H9 (cell line): ENCODE data around the gene CNBD2. TPM values are rescaled to one million over a fixed set of nuclear protein-coding genes. Genes with fewer than 3 reads are reported as not detected.

Source experiments
- DNase-seq: peaks from one replicate; pipeline ENCODE4 v3.0.0-alpha.2; 2017
- H2AFZ ChIP-seq: one replicate; pipeline ENCODE4 v1.6.1; 2013; ENCODE audit warnings: mild to moderate bottlenecking, low read length, control low read depth, moderate library complexity
- H2AK5ac ChIP-seq: 2 replicates; pipeline ENCODE4 v1.6.1; 2013; ENCODE audit warnings: low read length, control low read depth, mixed read lengths; ENCODE audit not compliant: insufficient read length
- H2BK120ac ChIP-seq: one replicate; pipeline ENCODE4 v1.6.1; 2013; ENCODE audit warnings: low read depth, mild to moderate bottlenecking, low read length, control low read depth, inconsistent platforms; ENCODE audit not compliant: poor library complexity, severe bottlenecking
- H2BK12ac ChIP-seq: 2 replicates; pipeline ENCODE4 v1.6.1; 2013; ENCODE audit warnings: low read length, control low read depth, mixed read lengths, low read depth; ENCODE audit not compliant: insufficient read length
- H2BK15ac ChIP-seq: 2 replicates; pipeline ENCODE4 v1.6.1; 2013; ENCODE audit warnings: low read depth, low read length, control low read depth
- H2BK20ac ChIP-seq: one replicate; pipeline ENCODE4 v1.6.1; 2013; ENCODE audit warnings: low read depth, mild to moderate bottlenecking, low read length, control low read depth, inconsistent platforms; ENCODE audit not compliant: poor library complexity, severe bottlenecking
- H2BK5ac ChIP-seq: 2 replicates; pipeline ENCODE4 v1.6.1; 2013; ENCODE audit warnings: low read length, control low read depth, mixed read lengths; ENCODE audit not compliant: insufficient read length
- H3K14ac ChIP-seq: 2 replicates; pipeline ENCODE4 v1.6.1; 2013; ENCODE audit warnings: low read length, control low read depth; ENCODE audit not compliant: insufficient read depth
- H3K18ac ChIP-seq: 2 replicates; pipeline ENCODE4 v1.6.1; 2013; ENCODE audit warnings: low read depth, mild to moderate bottlenecking, mixed read lengths, low read length, control low read depth; ENCODE audit not compliant: insufficient read length
- H3K23ac ChIP-seq: 2 replicates; pipeline ENCODE4 v1.6.1; 2013; ENCODE audit warnings: low read length, control low read depth, mixed read lengths, low read depth; ENCODE audit not compliant: insufficient read length
- H3K23me2 ChIP-seq: 2 replicates; pipeline ENCODE4 v1.6.1; 2013; ENCODE audit warnings: low read depth, mild to moderate bottlenecking, mixed read lengths, low read length, control low read depth; ENCODE audit not compliant: insufficient read length, poor library complexity, severe bottlenecking
- H3K27ac ChIP-seq: 2 replicates; pipeline ENCODE4 v1.5.1; 2013; ENCODE audit warnings: low read length, control low read depth, mixed read lengths, low read depth; ENCODE audit not compliant: insufficient read length
- H3K27me3 ChIP-seq: 2 replicates; pipeline ENCODE4 v1.6.1; 2013; ENCODE audit warnings: low read length, control low read depth, inconsistent platforms; ENCODE audit not compliant: insufficient read depth
- H3K4ac ChIP-seq: 2 replicates; pipeline ENCODE4 v1.6.1; 2013; ENCODE audit warnings: low read depth, mild to moderate bottlenecking, control low read depth, inconsistent platforms, low read length, moderate library complexity
- H3K4me1 ChIP-seq: 2 replicates; pipeline ENCODE4 v1.6.1; 2013; ENCODE audit warnings: low read length, control low read depth, inconsistent platforms; ENCODE audit not compliant: insufficient read depth
- H3K4me2 ChIP-seq: 2 replicates; pipeline ENCODE4 v1.6.1; 2013; ENCODE audit warnings: low read length, control low read depth, mixed read lengths; ENCODE audit not compliant: insufficient read length, insufficient read depth
- H3K56ac ChIP-seq: 2 replicates; pipeline ENCODE4 v1.6.1; 2013; ENCODE audit warnings: low read depth, mild to moderate bottlenecking, mixed read lengths, low read length, control low read depth; ENCODE audit not compliant: insufficient read length
- H3K79me1 ChIP-seq: 2 replicates; pipeline ENCODE4 v1.6.1; 2013; ENCODE audit warnings: low read depth, mild to moderate bottlenecking, moderate library complexity, low read length, control low read depth, inconsistent platforms; ENCODE audit not compliant: insufficient read depth, poor library complexity, severe bottlenecking
- H3K79me2 ChIP-seq: 2 replicates; pipeline ENCODE4 v1.6.1; 2013; ENCODE audit warnings: low read length, control low read depth, inconsistent platforms; ENCODE audit not compliant: insufficient read depth
- H3K9ac ChIP-seq: 2 replicates; pipeline ENCODE4 v1.6.1; 2013; ENCODE audit warnings: low read length, control low read depth, mixed read lengths; ENCODE audit not compliant: insufficient read length; ENCODE audit errors: extremely low read depth
- H3K9me3 ChIP-seq: one replicate; pipeline ENCODE4 v1.6.1; 2013; ENCODE audit warnings: low read depth, low read length, inconsistent platforms; ENCODE audit not compliant: control insufficient read depth
- H3T11ph ChIP-seq: one replicate; pipeline ENCODE4 v1.6.1; 2013; ENCODE audit warnings: mild to moderate bottlenecking, low read length, control low read depth, inconsistent platforms
- H4K20me1 ChIP-seq: one replicate; pipeline ENCODE4 v1.6.1; 2013; ENCODE audit not compliant: control insufficient read depth, insufficient read length, insufficient read depth
- H4K5ac ChIP-seq: 2 replicates; pipeline ENCODE4 v1.6.1; 2013; ENCODE audit warnings: low read depth, mild to moderate bottlenecking, mixed read lengths, low read length, control low read depth; ENCODE audit not compliant: insufficient read length
- H4K8ac ChIP-seq: replicated peaks from 2 replicates; pipeline ENCODE4 v1.6.1; 2013; ENCODE audit warnings: low read length, control low read depth, mixed read lengths, low read depth; ENCODE audit not compliant: insufficient read length
- H4K91ac ChIP-seq: 2 replicates; pipeline ENCODE4 v1.6.1; 2013; ENCODE audit warnings: low read depth, mild to moderate bottlenecking, moderate library complexity, mixed read lengths, low read length, control low read depth; ENCODE audit not compliant: insufficient read length
- H3K27ac Mint-ChIP-seq, 3 experiments: 2 replicates in 2 of 3; 3 replicates in 1 of 3; pipeline ENCODE4 v1.8.0; 2020 to 2021; ENCODE audit warnings: mixed read lengths in 3 of 3, mild to moderate bottlenecking in 1 of 3, moderate library complexity in 1 of 3
- H3K27me3 Mint-ChIP-seq: 2 replicates; pipeline ENCODE4 v1.8.0; 2021; ENCODE audit warnings: low read depth, mild to moderate bottlenecking, moderate library complexity, mixed read lengths
- H3K36me3 Mint-ChIP-seq, 3 experiments: 2 replicates in 2 of 3; 3 replicates in 1 of 3; pipeline ENCODE4 v1.8.0; 2020 to 2021; ENCODE audit warnings: low read depth in 3 of 3, mixed read lengths in 3 of 3; ENCODE audit not compliant: insufficient read depth in 1 of 3
- H3K4me1 Mint-ChIP-seq, 2 experiments: 2 replicates each; pipeline ENCODE4 v1.8.0; 2020; ENCODE audit warnings: mixed read lengths in 2 of 2
- H3K4me3 Mint-ChIP-seq, 2 experiments: 2 replicates in 1 of 2; 3 replicates in 1 of 2; pipeline ENCODE4 v1.8.0; 2020 to 2021; ENCODE audit warnings: mild to moderate bottlenecking in 2 of 2, mixed read lengths in 2 of 2, moderate library complexity in 1 of 2
- H3K9me3 Mint-ChIP-seq, 2 experiments: 2 replicates in 1 of 2; 3 replicates in 1 of 2; pipeline ENCODE4 v1.8.0; 2020; ENCODE audit warnings: mild to moderate bottlenecking in 2 of 2, mixed read lengths in 2 of 2, moderate library complexity in 1 of 2
- CTCF ChIP-seq: fragments of 200-600 bp; sonication (generic); conservative IDR thresholded peaks from 3 replicates; pipeline ENCODE4 v1.8.0; 2021; ENCODE audit warnings: antibody characterized with exemption, mild to moderate bottlenecking
- WGBS: extraction: QIAGEN DNeasy Blood & Tissue Kit; methylation state at CpG from one replicate; pipeline ENCODE4 v1.1.7; 2013; ENCODE audit warnings: missing lambda C conversion rate, low lambda C conversion rate, mixed read lengths; ENCODE audit not compliant: insufficient read length; ENCODE audit errors: extremely low coverage; 5-methylcytosine and 5-hydroxymethylcytosine counted together
- total RNA-seq: library from RNA; stranded (reverse); gene quantifications from 2 replicates; pipeline ENCODE4 v1.2.1, GENCODE V29; 2021

CNBD2 gene
- total RNA-seq, 1 experiment from 2014 or later = 3.1 TPM

GRCh38 chr20:36055145-36055544, 86.8 kb downstream of the CNBD2 start:
- H3K14ac ChIP-seq = no peak overlapping the region

More at GRCh38 chr20:36055145-36055544, 86.8 kb downstream of the CNBD2 start:
- no peak overlapping the region for H2AK5ac ChIP-seq
- H3K18ac ChIP-seq = no peak overlapping the region
- no peak overlapping the region for H4K5ac ChIP-seq
- H3K9me3 ChIP-seq = no peaks in the 10 kb centered on the region
- H3K4me1 Mint-ChIP-seq = peaks cover 14 to 15% of the 10 kb centered on the region in 2 experiments
- H3K4me1 ChIP-seq = no peaks in the 10 kb centered on the region; the same call in 1 of the 2 replicates
- no CpG with 5 or more reads among the region's 4 CpGs for WGBS
- H2AFZ ChIP-seq = no peak overlapping the region
- no peaks in the 10 kb centered on the region for H3K27me3 ChIP-seq
- no peaks in the 10 kb centered on the region for H3K23me2 ChIP-seq
- no peak overlapping the region for H2BK20ac ChIP-seq
- H3K79me2 ChIP-seq = no peaks in the 10 kb centered on the region; the same call in 1 of the 2 replicates
- no peak overlapping the region for H3K23ac ChIP-seq
- no peak overlapping the region for H3K9ac ChIP-seq
- no peak overlapping the region for H3K27ac ChIP-seq
- no peaks in the 10 kb centered on the region for H4K20me1 ChIP-seq
- no peak overlapping the region for H3K4me3 Mint-ChIP-seq
- no peak overlapping the region for H3K27ac Mint-ChIP-seq
- no peak overlapping the region for H2BK12ac ChIP-seq
- H3K56ac ChIP-seq = no peak overlapping the region
- H2BK120ac ChIP-seq = no peak overlapping the region
- TF ChIP-seq CTCF = no peak
- no peak for DNase-seq
- peaks cover 24% of the 10 kb centered on the region for H3K27me3 Mint-ChIP-seq
- H4K8ac ChIP-seq = no peak overlapping the region
- H2BK5ac ChIP-seq = no peak overlapping the region
- H3K4ac ChIP-seq = no peak overlapping the region
- no peak overlapping the region for H3K4me2 ChIP-seq
- H3K9me3 Mint-ChIP-seq = no peaks in the 10 kb centered on the region; a peak in 2 of 5 replicates
- H3T11ph ChIP-seq = no peak overlapping the region
- H3K79me1 ChIP-seq = no peaks in the 10 kb centered on the region
- H4K91ac ChIP-seq = no peak overlapping the region
- H3K36me3 Mint-ChIP-seq = no peaks in the 10 kb centered on the region
- H2BK15ac ChIP-seq = no peak overlapping the region
